Neural cell (in vitro differentiated cells): Measurements from ENCODE around the gene TRIM8. TPM values are rescaled to one million over a fixed set of nuclear protein-coding genes. Genes with fewer than 3 reads are reported as not detected.

Source experiments
- H2AFZ ChIP-seq: fragments of 200-600, 300-800 bp; sonication (generic), shearing (Covaris generic); 2 replicates; pipeline ENCODE4 v1.6.0; 2014; ENCODE audit warnings: low read depth, mild to moderate bottlenecking, antibody characterized with exemption, low read length, moderate library complexity
- H3F3A ChIP-seq: fragments of 200-600 bp; shearing (Covaris generic); 2 replicates; pipeline ENCODE4 v1.6.1; 2016; ENCODE audit warnings: mild to moderate bottlenecking, moderate library complexity, mixed read lengths, antibody characterized with exemption, low read length; ENCODE audit not compliant: insufficient read depth, poor library complexity, severe bottlenecking
- H3K27ac ChIP-seq: fragments of 200-600, 300-800 bp; sonication (generic), shearing (Covaris generic); 2 replicates; pipeline ENCODE4 v1.5.1; 2014; ENCODE audit warnings: mild to moderate bottlenecking, low read length, moderate library complexity
- H3K27me3 ChIP-seq: fragments of 300-800, 200-600 bp; sonication (generic), shearing (Covaris generic); 2 replicates; pipeline ENCODE4 v1.6.0; 2014; ENCODE audit warnings: mild to moderate bottlenecking, low read depth, low read length, moderate library complexity; ENCODE audit not compliant: insufficient read depth
- H3K36me3 ChIP-seq: fragments of 300-800, 200-600 bp; sonication (generic), shearing (Covaris generic); 2 replicates; pipeline ENCODE4 v1.5.1; 2014; ENCODE audit warnings: mild to moderate bottlenecking, antibody characterized with exemption, low read length, moderate library complexity; ENCODE audit not compliant: insufficient read depth
- H3K4me2 ChIP-seq: fragments of 300-800, 200-600 bp; sonication (generic), shearing (Covaris generic); 2 replicates; pipeline ENCODE4 v1.6.0; 2014; ENCODE audit warnings: mild to moderate bottlenecking, low read length
- H3K4me3 ChIP-seq: fragments of 300-800, 200-600 bp; sonication (generic), shearing (Covaris generic); 2 replicates; pipeline ENCODE4 v1.5.1; 2014; ENCODE audit warnings: mild to moderate bottlenecking, low read length, moderate library complexity
- H3K79me2 ChIP-seq: fragments of 200-600 bp; shearing (Covaris generic); replicated peaks from 2 replicates; pipeline ENCODE4 v1.6.0; 2014; ENCODE audit warnings: mild to moderate bottlenecking, low read length, moderate library complexity; ENCODE audit not compliant: insufficient read depth
- H3K9ac ChIP-seq: fragments of 300-800, 200-600 bp; sonication (generic), shearing (Covaris generic); 2 replicates; pipeline ENCODE4 v1.6.1; 2016; ENCODE audit warnings: mild to moderate bottlenecking, low read length, mixed read lengths
- H3K9me2 ChIP-seq: fragments of 200-600 bp; shearing (Covaris generic); 2 replicates; pipeline ENCODE4 v1.6.1; 2016; ENCODE audit warnings: mild to moderate bottlenecking, low read length, mixed read lengths; ENCODE audit not compliant: insufficient read depth
- H3K9me3 ChIP-seq: fragments of 200-600, 300-800 bp; sonication (generic), shearing (Covaris generic); 2 replicates; pipeline ENCODE4 v1.6.1; 2016; ENCODE audit warnings: mild to moderate bottlenecking, mixed run types, low read length, moderate library complexity, mixed read lengths
- H4K20me1 ChIP-seq: fragments of 200-600 bp; shearing (Covaris generic); 2 replicates; pipeline ENCODE4 v1.6.1; 2016; ENCODE audit warnings: mild to moderate bottlenecking, mixed run types; ENCODE audit not compliant: insufficient read depth
- EP300 ChIP-seq: fragments of 450-650 bp; conservative IDR thresholded peaks from 2 replicates; pipeline ENCODE4 v1.6.1; 2014; ENCODE audit warnings: antibody characterized with exemption, mild to moderate bottlenecking, moderate library complexity; ENCODE audit not compliant: poor library complexity, severe bottlenecking
- EZH2 ChIP-seq: fragments of 200-600, 300-800 bp; shearing (Covaris generic), sonication (generic); IDR thresholded peaks from 2 replicates; pipeline ENCODE4 v1.6.1; 2014; ENCODE audit warnings: antibody characterized with exemption, low read length, borderline replicate concordance, mild to moderate bottlenecking; ENCODE audit not compliant: insufficient read depth, poor library complexity, severe bottlenecking
- MXI1 ChIP-seq: fragments of 450-650 bp; conservative IDR thresholded peaks from 2 replicates; pipeline ENCODE4 v1.6.1; 2014; ENCODE audit warnings: antibody characterized with exemption, mild to moderate bottlenecking; ENCODE audit not compliant: poor library complexity, severe bottlenecking
- POLR2AphosphoS5 ChIP-seq: IDR thresholded peaks from 2 replicates; pipeline ENCODE4 v1.6.1; 2012
- RAD21 ChIP-seq: fragments of 450-650 bp; conservative IDR thresholded peaks from 2 replicates; pipeline ENCODE4 v1.6.1; 2014; ENCODE audit warnings: antibody characterized with exemption, mild to moderate bottlenecking, moderate library complexity
- SMC3 ChIP-seq: fragments of 450-650 bp; conservative IDR thresholded peaks from 2 replicates; pipeline ENCODE4 v1.6.1; 2014; ENCODE audit warnings: antibody characterized with exemption, mild to moderate bottlenecking, moderate library complexity; ENCODE audit not compliant: poor library complexity
- TAF1 ChIP-seq: IDR thresholded peaks from 2 replicates; pipeline ENCODE4 v1.6.1; 2012; ENCODE audit warnings: low read depth
- polyA plus RNA-seq: library from polyadenylated mRNA; depleted of rRNA; stranded (reverse); fragments of >200 nt; gene quantifications from 2 replicates; pipeline ENCODE4 v1.2.3, GENCODE V29; 2014
- TF ChIP-seq, protein P1 (sequence below): IDR thresholded peaks from 2 replicates; pipeline ENCODE4 v1.6.1; 2012; ENCODE audit warnings: borderline replicate concordance
- TF ChIP-seq, protein P2 (sequence below): fragments of 450-650 bp; IDR thresholded peaks from 2 replicates; pipeline ENCODE4 v1.5.1; 2014; ENCODE audit warnings: antibody characterized with exemption, mild to moderate bottlenecking, moderate library complexity; ENCODE audit not compliant: poor library complexity, severe bottlenecking

TRIM8 gene
- polyA plus RNA-seq, 1 donor from 2014 or later, result 47.5 TPM

DNA sequence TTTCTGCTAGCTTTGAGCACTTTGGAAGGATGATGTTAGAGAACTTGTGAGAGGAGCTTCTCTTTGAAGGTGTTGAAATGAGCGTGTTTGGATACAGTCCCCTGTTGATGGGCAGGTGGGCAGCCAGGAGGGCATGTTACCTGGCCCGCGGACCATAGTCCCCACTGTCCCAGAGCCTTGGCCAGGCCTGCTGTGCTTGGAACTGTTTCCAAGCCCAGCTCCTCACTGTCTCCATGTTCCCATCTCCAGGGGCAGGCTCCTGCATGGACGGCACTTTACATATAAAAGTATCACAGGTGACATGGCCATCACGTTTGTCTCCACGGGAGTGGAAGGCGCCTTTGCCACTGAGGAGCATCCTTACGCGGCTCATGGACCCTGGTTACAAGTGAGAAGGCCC is 27.2 kb upstream of the TRIM8 start:
- H3K4me2 ChIP-seq, result no peak overlapping the region
- no peak overlapping the region for H3K9ac ChIP-seq
- H3K9me3 ChIP-seq, result no peaks in the 10 kb centered on the region
- H4K20me1 ChIP-seq, result no peaks in the 10 kb centered on the region
- no peaks in the 10 kb centered on the region for H3K79me2 ChIP-seq
- H3F3A ChIP-seq, result no peaks in the 10 kb centered on the region
- TF ChIP-seq, protein P1, sequence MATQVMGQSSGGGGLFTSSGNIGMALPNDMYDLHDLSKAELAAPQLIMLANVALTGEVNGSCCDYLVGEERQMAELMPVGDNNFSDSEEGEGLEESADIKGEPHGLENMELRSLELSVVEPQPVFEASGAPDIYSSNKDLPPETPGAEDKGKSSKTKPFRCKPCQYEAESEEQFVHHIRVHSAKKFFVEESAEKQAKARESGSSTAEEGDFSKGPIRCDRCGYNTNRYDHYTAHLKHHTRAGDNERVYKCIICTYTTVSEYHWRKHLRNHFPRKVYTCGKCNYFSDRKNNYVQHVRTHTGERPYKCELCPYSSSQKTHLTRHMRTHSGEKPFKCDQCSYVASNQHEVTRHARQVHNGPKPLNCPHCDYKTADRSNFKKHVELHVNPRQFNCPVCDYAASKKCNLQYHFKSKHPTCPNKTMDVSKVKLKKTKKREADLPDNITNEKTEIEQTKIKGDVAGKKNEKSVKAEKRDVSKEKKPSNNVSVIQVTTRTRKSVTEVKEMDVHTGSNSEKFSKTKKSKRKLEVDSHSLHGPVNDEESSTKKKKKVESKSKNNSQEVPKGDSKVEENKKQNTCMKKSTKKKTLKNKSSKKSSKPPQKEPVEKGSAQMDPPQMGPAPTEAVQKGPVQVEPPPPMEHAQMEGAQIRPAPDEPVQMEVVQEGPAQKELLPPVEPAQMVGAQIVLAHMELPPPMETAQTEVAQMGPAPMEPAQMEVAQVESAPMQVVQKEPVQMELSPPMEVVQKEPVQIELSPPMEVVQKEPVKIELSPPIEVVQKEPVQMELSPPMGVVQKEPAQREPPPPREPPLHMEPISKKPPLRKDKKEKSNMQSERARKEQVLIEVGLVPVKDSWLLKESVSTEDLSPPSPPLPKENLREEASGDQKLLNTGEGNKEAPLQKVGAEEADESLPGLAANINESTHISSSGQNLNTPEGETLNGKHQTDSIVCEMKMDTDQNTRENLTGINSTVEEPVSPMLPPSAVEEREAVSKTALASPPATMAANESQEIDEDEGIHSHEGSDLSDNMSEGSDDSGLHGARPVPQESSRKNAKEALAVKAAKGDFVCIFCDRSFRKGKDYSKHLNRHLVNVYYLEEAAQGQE, result no peak
- no peak for TF ChIP-seq POLR2AphosphoS5
- TF ChIP-seq, protein P2, sequence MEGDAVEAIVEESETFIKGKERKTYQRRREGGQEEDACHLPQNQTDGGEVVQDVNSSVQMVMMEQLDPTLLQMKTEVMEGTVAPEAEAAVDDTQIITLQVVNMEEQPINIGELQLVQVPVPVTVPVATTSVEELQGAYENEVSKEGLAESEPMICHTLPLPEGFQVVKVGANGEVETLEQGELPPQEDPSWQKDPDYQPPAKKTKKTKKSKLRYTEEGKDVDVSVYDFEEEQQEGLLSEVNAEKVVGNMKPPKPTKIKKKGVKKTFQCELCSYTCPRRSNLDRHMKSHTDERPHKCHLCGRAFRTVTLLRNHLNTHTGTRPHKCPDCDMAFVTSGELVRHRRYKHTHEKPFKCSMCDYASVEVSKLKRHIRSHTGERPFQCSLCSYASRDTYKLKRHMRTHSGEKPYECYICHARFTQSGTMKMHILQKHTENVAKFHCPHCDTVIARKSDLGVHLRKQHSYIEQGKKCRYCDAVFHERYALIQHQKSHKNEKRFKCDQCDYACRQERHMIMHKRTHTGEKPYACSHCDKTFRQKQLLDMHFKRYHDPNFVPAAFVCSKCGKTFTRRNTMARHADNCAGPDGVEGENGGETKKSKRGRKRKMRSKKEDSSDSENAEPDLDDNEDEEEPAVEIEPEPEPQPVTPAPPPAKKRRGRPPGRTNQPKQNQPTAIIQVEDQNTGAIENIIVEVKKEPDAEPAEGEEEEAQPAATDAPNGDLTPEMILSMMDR, result no peak
- no peak for TF ChIP-seq TAF1
- no peaks in the 10 kb centered on the region for H3K9me2 ChIP-seq
- H3K36me3 ChIP-seq, result no peaks in the 10 kb centered on the region
- H2AFZ ChIP-seq, result no peak overlapping the region
- H3K27ac ChIP-seq, result no peak overlapping the region
- no peaks in the 10 kb centered on the region for H3K27me3 ChIP-seq
- no peak overlapping the region for H3K4me3 ChIP-seq

- no peak overlapping the region for H3K27ac ChIP-seq
- H3K9ac ChIP-seq, result no peak overlapping the region
- no peaks in the 10 kb centered on the region for H3K9me3 ChIP-seq
- TF ChIP-seq EP300 (no peak), EZH2 (no peak), SMC3 (no peak), MXI1 (no peak), TAF1 (no peak), POLR2AphosphoS5 (no peak), RAD21 (no peak)
- TF ChIP-seq, protein P2, result no peak
- TF ChIP-seq, protein P1, result no peak
- H3K4me3 ChIP-seq, result no peak overlapping the region
- no peak overlapping the region for H2AFZ ChIP-seq
- H4K20me1 ChIP-seq, result no peaks in the 10 kb centered on the region
- no peaks in the 10 kb centered on the region for H3K79me2 ChIP-seq
- H3F3A ChIP-seq, result no peaks in the 10 kb centered on the region
- no peaks in the 10 kb centered on the region for H3K9me2 ChIP-seq
- H3K4me2 ChIP-seq, result no peak overlapping the region
- H3K27me3 ChIP-seq, result no peaks in the 10 kb centered on the region
- H3K36me3 ChIP-seq, result no peaks in the 10 kb centered on the region
Measured at GRCh38 chr10:102617816-102618215, 26.5 kb upstream of the TRIM8 start.
